Effector CD4-positive, alpha-beta T cell (primary cell): ENCODE data around the gene WDR38.

ENCODE experiments used
- DNase-seq: peaks from one replicate; pipeline ENCODE4 v3.0.0-alpha.2; 2020

The WDR38 gene

GRCh38 chr9:124859803-124860581, 6.7 kb downstream of the WDR38 start:
- DNase-seq = no peak

GRCh38 chr9:124860582-124861341, 7.5 kb downstream of the WDR38 start:
- DNase-seq = no peak

GRCh38 chr9:124861342-124862229, 8.3 kb downstream of the WDR38 start, which contains the start of the genes ARPC5L and RPL35:
Gene ARPC5L (plus strand): TSS chr9:124862130. CDS start chr9:124869291, 7,161 bp downstream.
Gene RPL35 (minus strand): TSS chr9:124861957. CDS start chr9:124861912, 45 bp downstream.
- DNase-seq = peak; percentile 96

- no peak for DNase-seq
Measured at GRCh38 chr9:124863371-124863871, 10.2 kb downstream of the WDR38 start.

- peak; percentile 83 for DNase-seq
Measured at GRCh38 chr9:124868511-124869465, 15.5 kb downstream of the WDR38 start.

- peak; percentile 28 for DNase-seq
Measured at GRCh38 chr9:124869466-124869985, 16.3 kb downstream of the WDR38 start.

- DNase-seq = peak; percentile 66
Measured at GRCh38 chr9:124869986-124870560, 16.8 kb downstream of the WDR38 start.

- no peak for DNase-seq
Measured at GRCh38 chr9:124870723-124871122, 17.5 kb downstream of the WDR38 start.

GRCh38 chr9:124871156-124871561, 17.9 kb downstream of the WDR38 start:
- no peak for DNase-seq

GRCh38 chr9:124873664-124874063, 20.4 kb downstream of the WDR38 start:
- DNase-seq = no peak

- no peak for DNase-seq
Measured at GRCh38 chr9:124875501-124875900, 22.2 kb downstream of the WDR38 start.

GRCh38 chr9:124877021-124877782, 23.9 kb downstream of the WDR38 start:
- no peak for DNase-seq

GRCh38 chr9:124878021-124878420, 24.8 kb downstream of the WDR38 start:
- DNase-seq = no peak

GRCh38 chr9:124878518-124878917, 25.3 kb downstream of the WDR38 start:
- DNase-seq = no peak

GRCh38 chr9:124879226-124879625, 26.0 kb downstream of the WDR38 start:
- no peak for DNase-seq

GRCh38 chr9:124880501-124880900, 27.2 kb downstream of the WDR38 start:
- no peak for DNase-seq

- no peak for DNase-seq
Measured at GRCh38 chr9:124881138-124881743, 28.0 kb downstream of the WDR38 start.

GRCh38 chr9:124882231-124882630, 29.0 kb downstream of the WDR38 start:
- no peak for DNase-seq

GRCh38 chr9:124884376-124884775, 31.1 kb downstream of the WDR38 start:
- no peak for DNase-seq

GRCh38 chr9:124885551-124885950, 32.3 kb downstream of the WDR38 start:
- DNase-seq = no peak
